HPDE6-E6E7 (cell line): ENCODE measurements around the gene GPRC5C.
"Not testable (repeated sequence)": the region's sequence is repeated elsewhere in the genome, so short reads cannot be mapped to it uniquely, and the experiment has no call there.

Experiments
- DNase-seq: peaks from one replicate; pipeline ENCODE4 v3.0.0; 2011; ENCODE audit warnings: missing footprints; ENCODE audit errors: extremely low spot score

GPRC5C gene

GRCh38 chr17:74472890-74473289, 41.0 kb downstream of the GPRC5C start:
- DNase-seq = no peak

GRCh38 chr17:74473294-74473693, 41.4 kb downstream of the GPRC5C start:
- DNase-seq = no peak

GRCh38 chr17:74474043-74474792, 42.3 kb downstream of the GPRC5C start:
- DNase-seq = no peak

- DNase-seq = no peak
These were observed 43.3 kb downstream of the GPRC5C start for GRCh38 chr17:74475189-74475588.

GRCh38 chr17:74477411-74477810, 45.5 kb downstream of the GPRC5C start:
- no peak for DNase-seq

- no peak for DNase-seq
These were observed 46.7 kb downstream of the GPRC5C start for GRCh38 chr17:74478420-74479100.

GRCh38 chr17:74480290-74480689, 48.4 kb downstream of the GPRC5C start:
- DNase-seq = no peak

- DNase-seq = no peak
These were observed 49.7 kb downstream of the GPRC5C start for GRCh38 chr17:74481621-74482020.

- DNase-seq = no peak
These were observed 52.2 kb downstream of the GPRC5C start for GRCh38 chr17:74484066-74484465.

- DNase-seq = no peak
These were observed 53.3 kb downstream of the GPRC5C start for GRCh38 chr17:74485022-74485743.

GRCh38 chr17:74485841-74486240, 54.0 kb downstream of the GPRC5C start:
- DNase-seq = no peak

GRCh38 chr17:74488276-74488675, 56.4 kb downstream of the GPRC5C start:
- DNase-seq = not testable (repeated sequence)

GRCh38 chr17:74490716-74491115, 58.8 kb downstream of the GPRC5C start:
- DNase-seq = no peak

GRCh38 chr17:74491626-74492025, 59.7 kb downstream of the GPRC5C start:
- no peak for DNase-seq

GRCh38 chr17:74493331-74493833, 61.5 kb downstream of the GPRC5C start:
- peak; percentile 64 for DNase-seq
